ENCODE results near the gene OTOL1. TPM values are rescaled to one million over a fixed set of nuclear protein-coding genes. Genes with fewer than 3 reads are reported as not detected.
"Not testable (repeated sequence)": the region's sequence is repeated elsewhere in the genome, so short reads cannot be mapped to it uniquely, and the experiment has no call there.

OTOL1 gene
- total RNA-seq, 6 experiments from 2014 or later: not detected

DNA sequence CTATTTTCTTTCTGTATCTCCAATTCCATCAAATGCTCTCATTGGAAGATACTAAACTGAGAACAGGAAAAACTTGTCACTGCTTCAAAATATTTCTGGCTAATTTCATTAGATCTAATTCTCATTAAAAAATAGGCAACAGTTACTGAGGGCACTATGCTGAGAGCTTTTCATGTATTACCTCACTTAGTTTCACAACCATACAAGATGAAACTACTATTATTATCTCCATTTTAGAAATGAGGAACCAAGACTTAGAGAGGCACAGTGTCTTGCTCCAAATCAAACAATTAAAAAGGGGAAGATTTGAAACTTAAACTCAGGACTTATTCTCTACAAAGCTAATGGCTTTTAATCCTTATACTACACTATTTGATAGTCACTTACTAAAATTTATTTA, 7.2 kb upstream of the OTOL1 start:
- Mint-ChIP-seq H3K27ac (no peak overlapping the region), H3K4me3 (no peak overlapping the region), H3K4me1 (ENCODE audit: low read depth) (no peaks in the 10 kb centered on the region), H3K27me3 (ENCODE audit: insufficient read depth) (no peaks in the 10 kb centered on the region), H3K36me3 (ENCODE audit: low read depth) (no peaks in the 10 kb centered on the region), H3K9me3 (peaks cover 30% of the 10 kb centered on the region)
- TF ChIP-seq, protein P1, sequence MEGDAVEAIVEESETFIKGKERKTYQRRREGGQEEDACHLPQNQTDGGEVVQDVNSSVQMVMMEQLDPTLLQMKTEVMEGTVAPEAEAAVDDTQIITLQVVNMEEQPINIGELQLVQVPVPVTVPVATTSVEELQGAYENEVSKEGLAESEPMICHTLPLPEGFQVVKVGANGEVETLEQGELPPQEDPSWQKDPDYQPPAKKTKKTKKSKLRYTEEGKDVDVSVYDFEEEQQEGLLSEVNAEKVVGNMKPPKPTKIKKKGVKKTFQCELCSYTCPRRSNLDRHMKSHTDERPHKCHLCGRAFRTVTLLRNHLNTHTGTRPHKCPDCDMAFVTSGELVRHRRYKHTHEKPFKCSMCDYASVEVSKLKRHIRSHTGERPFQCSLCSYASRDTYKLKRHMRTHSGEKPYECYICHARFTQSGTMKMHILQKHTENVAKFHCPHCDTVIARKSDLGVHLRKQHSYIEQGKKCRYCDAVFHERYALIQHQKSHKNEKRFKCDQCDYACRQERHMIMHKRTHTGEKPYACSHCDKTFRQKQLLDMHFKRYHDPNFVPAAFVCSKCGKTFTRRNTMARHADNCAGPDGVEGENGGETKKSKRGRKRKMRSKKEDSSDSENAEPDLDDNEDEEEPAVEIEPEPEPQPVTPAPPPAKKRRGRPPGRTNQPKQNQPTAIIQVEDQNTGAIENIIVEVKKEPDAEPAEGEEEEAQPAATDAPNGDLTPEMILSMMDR (IDR thresholded peaks at IDR 0.05): no peak
- no peak for DNase-seq

DNA sequence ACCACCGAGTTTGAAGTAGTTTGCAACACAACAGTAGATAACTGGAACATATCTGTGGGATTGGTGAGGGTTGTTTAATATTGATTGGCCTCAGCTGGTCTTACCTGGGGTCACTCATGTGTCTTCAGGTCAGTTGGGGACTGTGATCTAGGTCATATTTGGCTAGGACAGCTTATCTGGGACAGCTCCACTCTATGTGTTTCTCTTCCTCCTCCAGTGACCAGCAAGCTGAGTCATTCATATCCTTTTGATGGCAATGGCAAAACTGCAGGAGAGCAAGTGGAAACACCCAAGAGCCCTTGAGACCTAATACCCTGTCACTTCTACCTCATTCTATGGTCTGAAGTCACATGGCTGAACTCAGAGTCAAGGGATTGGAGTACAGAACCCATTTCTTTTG, 5.8 kb upstream of the OTOL1 start:
- H3K4me3 Mint-ChIP-seq; DNase-seq; H3K27ac Mint-ChIP-seq; H3K27me3 Mint-ChIP-seq (ENCODE audit: insufficient read depth); H3K36me3 Mint-ChIP-seq (ENCODE audit: low read depth); H3K4me1 Mint-ChIP-seq (ENCODE audit: low read depth): not testable (repeated sequence)
- H3K9me3 Mint-ChIP-seq: peaks cover 25% of the 10 kb centered on the region

DNA sequence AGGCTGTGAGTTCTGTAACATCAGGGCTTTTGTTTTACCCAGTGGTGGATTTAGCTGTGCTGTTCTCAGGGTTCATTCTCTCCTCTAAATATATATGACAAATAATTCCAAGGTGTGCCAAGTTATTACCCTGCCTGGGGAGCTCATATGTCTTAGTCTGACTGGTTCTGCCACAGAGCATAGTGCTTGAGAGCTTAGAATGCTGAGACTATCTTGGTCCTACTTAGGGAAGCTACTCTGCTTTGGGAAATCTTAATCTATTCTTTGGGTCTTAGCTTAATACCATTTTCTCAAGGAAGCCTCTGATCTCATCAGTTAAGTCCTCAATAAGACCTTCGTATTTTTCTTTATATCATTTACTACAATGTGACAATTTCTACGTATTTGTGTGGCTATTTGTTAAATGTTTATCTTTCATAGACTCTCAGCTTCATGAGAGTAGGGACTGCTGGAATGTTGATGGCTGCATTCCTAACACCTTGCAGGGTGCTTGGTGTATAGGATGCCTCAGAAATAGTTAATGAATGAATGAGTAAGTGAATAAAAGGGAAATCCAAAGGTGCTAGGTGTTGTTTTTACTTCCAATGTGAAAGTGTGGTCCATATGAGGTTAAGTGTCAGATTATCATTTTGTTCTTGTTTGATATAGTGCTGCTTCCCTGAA, 1.8 kb downstream of the OTOL1 start:
- H3K9me3 Mint-ChIP-seq: peaks cover 24% of the 10 kb centered on the region
- H3K27me3 Mint-ChIP-seq (ENCODE audit: insufficient read depth): no peaks in the 10 kb centered on the region
- DNase-seq: no peak
- H3K4me3 Mint-ChIP-seq: no peak overlapping the region
- TF ChIP-seq, protein P1 (IDR thresholded peaks at IDR 0.05): no peak
- no peaks in the 10 kb centered on the region for H3K36me3 Mint-ChIP-seq (ENCODE audit: low read depth)
- H3K4me1 Mint-ChIP-seq (ENCODE audit: low read depth): no peaks in the 10 kb centered on the region
- no peak overlapping the region for H3K27ac Mint-ChIP-seq

DNA sequence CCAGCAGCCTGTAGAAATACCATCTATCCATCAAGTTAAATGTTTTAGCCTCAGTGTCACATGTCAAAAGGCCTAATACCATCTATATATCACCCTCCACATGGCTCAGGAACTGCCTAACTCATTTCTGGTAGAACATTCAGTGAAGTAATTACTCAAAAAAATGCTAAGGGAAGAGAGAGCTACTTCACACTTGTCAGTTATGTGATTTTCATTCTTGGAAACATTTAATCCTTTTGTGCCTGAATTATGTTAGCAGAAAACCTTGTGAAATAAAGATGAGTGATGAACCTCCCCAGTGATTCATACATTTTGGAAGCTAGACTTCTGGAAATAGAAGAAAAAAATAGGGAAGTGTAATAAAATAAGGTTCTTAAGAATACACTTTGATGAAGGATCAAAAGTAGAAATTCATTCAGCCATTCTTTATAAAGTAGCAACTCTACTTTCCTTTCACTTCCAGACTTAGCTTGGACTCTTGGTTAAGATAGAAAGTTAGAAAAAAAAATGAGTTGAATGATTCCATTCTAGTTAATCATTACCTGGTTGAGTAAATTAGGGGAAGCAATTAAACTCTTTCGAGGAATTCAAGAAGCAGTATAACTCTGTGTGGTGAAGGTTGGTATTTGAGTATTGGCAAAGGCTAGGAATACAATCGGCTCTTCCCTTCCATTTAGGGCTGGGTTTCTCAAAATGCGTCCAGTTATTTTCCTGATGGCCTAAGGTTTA, 3.6 kb downstream of the OTOL1 start:
- TF ChIP-seq, protein P1 (IDR thresholded peaks at IDR 0.05): no peak
- no peaks in the 10 kb centered on the region for H3K36me3 Mint-ChIP-seq (ENCODE audit: low read depth)
- no peak overlapping the region for H3K4me3 Mint-ChIP-seq
- H3K4me1 Mint-ChIP-seq (ENCODE audit: low read depth): no peaks in the 10 kb centered on the region
- no peak overlapping the region for H3K27ac Mint-ChIP-seq
- peaks cover 24% of the 10 kb centered on the region for H3K9me3 Mint-ChIP-seq
- no peaks in the 10 kb centered on the region for H3K27me3 Mint-ChIP-seq (ENCODE audit: insufficient read depth)
- no peak for DNase-seq

DNA sequence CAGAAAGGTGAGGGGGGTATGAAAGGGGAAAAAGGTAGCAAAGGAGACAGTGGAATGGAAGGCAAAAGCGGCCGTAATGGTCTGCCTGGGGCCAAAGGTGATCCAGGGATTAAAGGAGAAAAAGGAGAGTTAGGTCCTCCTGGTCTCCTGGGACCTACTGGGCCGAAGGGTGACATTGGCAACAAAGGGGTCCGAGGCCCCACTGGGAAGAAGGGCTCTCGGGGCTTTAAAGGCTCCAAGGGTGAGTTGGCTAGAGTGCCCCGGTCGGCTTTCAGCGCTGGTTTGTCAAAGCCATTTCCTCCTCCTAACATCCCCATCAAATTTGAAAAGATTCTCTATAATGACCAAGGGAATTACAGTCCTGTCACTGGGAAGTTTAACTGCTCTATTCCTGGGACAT, 6.7 kb downstream of the OTOL1 start:
- Mint-ChIP-seq H3K4me3 (no peak overlapping the region), H3K36me3 (ENCODE audit: low read depth) (no peaks in the 10 kb centered on the region), H3K27me3 (ENCODE audit: insufficient read depth) (no peaks in the 10 kb centered on the region), H3K9me3 (peaks cover 25% of the 10 kb centered on the region), H3K27ac (no peak overlapping the region), H3K4me1 (ENCODE audit: low read depth) (no peaks in the 10 kb centered on the region)
- no peak for DNase-seq
- TF ChIP-seq, protein P1 (IDR thresholded peaks at IDR 0.05): no peak

DNA sequence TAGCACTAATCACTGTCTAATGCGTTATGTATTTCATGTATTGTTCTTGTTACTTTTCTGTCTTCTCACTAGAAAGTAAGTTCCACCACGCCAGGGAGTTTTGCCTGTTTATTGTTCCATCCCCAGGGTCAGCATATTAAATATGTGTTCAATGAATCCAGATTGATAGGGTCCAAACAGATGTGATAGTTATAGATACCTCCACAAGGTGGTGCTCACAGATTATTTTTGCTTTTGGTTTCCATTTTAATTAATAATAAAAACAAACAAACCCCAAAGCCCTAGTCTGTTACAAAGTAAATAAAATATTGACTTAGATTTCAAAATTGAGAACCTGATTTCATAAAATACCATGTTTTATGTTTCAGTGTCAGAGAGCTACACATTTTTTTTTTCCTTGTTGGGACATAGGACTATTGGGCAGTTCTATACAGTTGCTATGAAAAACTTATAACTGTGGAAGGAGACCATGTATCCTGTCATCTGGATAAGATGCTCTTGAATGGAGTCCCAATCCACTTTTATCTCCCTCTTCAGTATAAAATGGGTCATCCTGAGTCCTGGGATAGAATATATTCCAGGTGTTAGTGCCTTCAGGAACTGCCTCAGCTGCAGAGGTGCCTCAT, 12.4 kb downstream of the OTOL1 start:
- Mint-ChIP-seq H3K27ac (no peak overlapping the region), H3K4me1 (ENCODE audit: low read depth) (no peaks in the 10 kb centered on the region), H3K27me3 (ENCODE audit: insufficient read depth) (no peaks in the 10 kb centered on the region), H3K9me3 (peaks cover 14% of the 10 kb centered on the region), H3K4me3 (no peak overlapping the region), H3K36me3 (ENCODE audit: low read depth) (peaks cover 6% of the 10 kb centered on the region; the same call in 1 of the 2 replicates)
- DNase-seq: peak; percentile 0
- TF ChIP-seq, protein P1 (IDR thresholded peaks at IDR 0.05): peak; percentile 62
